ENCODE data around the gene SPNS1. TPM values are rescaled to one million over a fixed set of nuclear protein-coding genes. Genes with fewer than 3 reads are reported as not detected.

Gene SPNS1
- total RNA-seq, 2 experiments from 2014 or later = 11.3 to 12.0 TPM

DNA sequence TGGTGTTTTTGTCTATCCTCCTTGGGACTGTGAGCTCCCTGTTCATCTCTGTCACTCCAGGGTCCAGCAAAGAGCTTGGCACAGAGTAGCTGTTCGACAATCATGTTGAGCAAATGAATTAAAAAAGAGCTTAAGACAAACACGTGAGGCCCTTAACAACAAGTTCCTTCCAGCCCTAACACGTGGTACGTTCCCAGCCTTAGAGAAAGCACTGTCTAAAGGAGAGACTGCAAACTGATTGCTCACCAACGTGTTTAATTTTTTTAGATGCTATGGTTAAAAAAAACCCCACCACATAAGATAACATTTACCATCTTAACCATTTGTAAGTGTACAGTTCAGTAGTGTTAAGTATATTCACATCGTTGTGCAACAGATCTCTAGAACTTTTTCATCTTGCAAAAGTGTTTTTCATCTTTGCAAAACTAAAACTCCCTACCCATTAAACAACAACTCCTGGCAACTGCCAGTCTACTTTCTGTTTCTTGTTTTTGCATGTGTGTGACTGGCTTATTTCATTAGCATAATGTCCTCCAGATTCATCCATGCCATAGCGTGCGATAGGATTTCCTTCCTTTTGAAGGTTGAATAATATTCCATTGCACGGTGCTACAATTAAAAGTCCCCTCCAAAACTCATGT, 38.5 kb downstream of the SPNS1 start:
- H3K9me3 Mint-ChIP-seq = no peaks in the 10 kb centered on the region
- H3K4me1 Mint-ChIP-seq (ENCODE audit: low read depth) = peaks cover 62% of the 10 kb centered on the region
- intact Hi-C loops (cut with micrococcal nuclease) = loop anchor here (1.0 kb wide), 1 partner anchor 8 kb away; no protein-coding TSS in a partner anchor
- ChIA-PET POLR2A (interaction anchor here (0.7 to 1.1 kb wide), 2 partner anchors 23 to 26 kb away, joined by 3 read pairs; no protein-coding TSS in a partner anchor), CTCF (no interaction called here)
- H3K4me3 Mint-ChIP-seq = no peak overlapping the region
- no peaks in the 10 kb centered on the region for H3K27me3 Mint-ChIP-seq
- DNase-seq = peak; percentile 55
- peak overlapping the region; percentile 90 for H3K27ac Mint-ChIP-seq
- no peaks in the 10 kb centered on the region for H3K36me3 Mint-ChIP-seq

DNA sequence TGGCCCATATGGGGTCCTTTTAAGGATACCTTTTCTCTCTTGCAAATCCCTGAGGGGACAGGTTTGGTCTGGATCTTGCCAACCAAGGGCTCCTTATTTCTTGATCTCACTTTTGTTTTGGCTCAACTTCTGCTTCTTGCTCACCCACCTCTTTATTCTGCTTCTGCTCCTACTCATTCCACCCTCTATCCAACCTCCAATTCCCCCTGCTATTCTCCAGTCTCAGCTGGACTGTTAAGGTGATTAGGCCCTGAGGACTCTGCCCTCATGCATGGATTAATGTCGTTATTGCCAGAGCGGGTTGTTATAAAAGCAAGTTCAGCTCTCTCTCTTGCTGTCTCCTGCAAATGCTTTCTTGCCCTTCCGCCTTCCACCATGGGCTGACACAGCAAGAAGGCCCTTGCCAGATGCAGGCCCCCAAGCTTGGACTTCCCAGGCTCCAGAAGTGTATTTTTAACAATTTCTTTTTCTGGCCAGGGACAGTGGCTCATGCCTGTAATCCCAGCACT, 40.0 kb downstream of the SPNS1 start:
- POLR2A ChIA-PET = no interaction called here
- Mint-ChIP-seq H3K4me3 (no peak overlapping the region), H3K4me1 (ENCODE audit: low read depth) (peaks cover 53% of the 10 kb centered on the region), H3K27me3 (no peaks in the 10 kb centered on the region), H3K36me3 (no peaks in the 10 kb centered on the region), H3K27ac (peak overlapping the region; percentile 54), H3K9me3 (no peaks in the 10 kb centered on the region)
- intact Hi-C loops (cut with micrococcal nuclease) = no loop called here
- CTCF ChIA-PET = no interaction called here
- DNase-seq = no peak

DNA sequence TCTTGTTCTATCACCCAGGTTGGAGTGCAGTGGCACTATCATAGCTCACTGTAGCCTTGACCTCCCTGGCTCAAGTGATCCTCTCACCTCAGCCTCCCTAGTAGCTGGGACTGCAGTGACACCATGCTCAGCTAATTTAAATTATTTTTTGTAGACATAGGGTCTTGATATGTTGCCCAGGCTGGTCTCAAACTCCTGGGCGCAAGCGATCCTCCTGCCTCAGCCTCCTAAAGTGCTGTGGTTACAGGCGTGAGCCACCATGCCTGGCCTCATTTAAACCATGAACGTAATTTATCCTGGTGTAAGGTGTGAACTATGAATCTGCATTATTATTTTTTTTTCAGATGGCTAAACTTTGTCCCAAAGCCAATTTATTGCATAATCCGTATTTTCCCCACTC, 47.6 kb downstream of the SPNS1 start:
- DNase-seq = no peak
- H3K36me3 Mint-ChIP-seq = no peaks in the 10 kb centered on the region
- no peaks in the 10 kb centered on the region for H3K27me3 Mint-ChIP-seq
- no peaks in the 10 kb centered on the region for H3K9me3 Mint-ChIP-seq
- POLR2A ChIA-PET = interaction anchor here (1.9 to 2.3 kb wide), 2 partner anchors 32 to 35 kb away, joined by 6 to 9 read pairs; no protein-coding TSS in a partner anchor
- CTCF ChIA-PET = interaction anchor here (1.2 to 2.2 kb wide), 2 partner anchors 11 to 41 kb away, joined by 6 read pairs; no protein-coding TSS in a partner anchor
- intact Hi-C loops (cut with micrococcal nuclease) = loop anchor here (10.0 kb wide), 1 partner anchor 63 kb away; no protein-coding TSS in a partner anchor
- H3K27ac Mint-ChIP-seq = peak overlapping the region; percentile 86
- peaks cover 67% of the 10 kb centered on the region for H3K4me1 Mint-ChIP-seq (ENCODE audit: low read depth)
- no peak overlapping the region for H3K4me3 Mint-ChIP-seq

DNA sequence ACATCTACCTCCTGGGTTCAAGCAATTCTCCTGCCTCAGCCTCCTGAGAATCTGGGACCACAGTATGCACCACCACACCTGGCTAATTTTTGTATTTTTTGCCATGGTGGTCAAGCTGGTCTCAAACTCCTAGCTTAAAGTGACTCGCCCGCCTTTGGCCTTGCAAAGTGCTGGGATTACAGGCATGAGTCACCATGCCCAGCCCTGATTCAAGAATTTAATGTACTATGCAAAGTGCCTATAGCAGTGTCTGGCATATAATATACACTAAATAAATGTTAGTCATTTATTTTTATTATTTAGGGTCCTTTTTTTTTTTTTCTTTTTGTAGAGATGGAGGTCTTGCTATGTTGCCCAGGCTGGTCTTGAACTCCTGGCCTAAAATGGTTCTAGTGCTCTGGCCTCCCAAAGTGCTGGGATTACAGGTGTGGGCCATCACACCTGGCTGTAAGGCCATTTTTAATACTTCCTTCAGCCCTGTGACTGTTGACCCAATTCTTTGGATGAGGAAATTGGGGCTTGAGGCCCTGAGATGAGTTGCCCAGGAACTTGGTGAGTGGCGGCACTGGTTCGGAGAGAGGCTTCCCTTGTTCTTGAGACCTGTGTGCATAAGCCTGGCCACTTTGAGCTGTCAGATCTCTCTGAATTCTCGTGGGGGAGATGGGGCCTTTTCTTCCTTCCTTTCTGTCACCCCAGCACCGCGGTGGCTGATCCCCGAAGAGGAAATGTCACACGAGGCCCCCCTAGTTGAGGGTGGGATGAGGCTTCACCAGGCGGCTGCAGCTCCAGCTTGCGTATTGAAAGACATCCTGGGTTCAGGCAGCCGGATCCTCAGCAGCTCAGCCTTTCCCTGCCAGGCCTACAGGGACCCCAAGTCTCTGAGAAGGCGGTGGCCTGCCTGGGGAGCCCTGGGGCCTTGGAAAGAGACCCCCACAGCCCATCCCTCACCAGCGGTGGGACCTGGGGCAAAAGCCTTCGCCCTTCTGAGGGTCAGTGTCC, 49.0 kb downstream of the SPNS1 start:
- peak overlapping the region; percentile 45 for H3K27ac Mint-ChIP-seq
- no peaks in the 10 kb centered on the region for H3K9me3 Mint-ChIP-seq
- intact Hi-C loops (cut with micrococcal nuclease) = loop anchor here (10.0 kb wide), 1 partner anchor 61 kb away; no protein-coding TSS in a partner anchor
- no peaks in the 10 kb centered on the region for H3K36me3 Mint-ChIP-seq
- CTCF ChIA-PET = interaction anchor here (1.2 to 2.1 kb wide), 2 partner anchors 42 to 50 kb away, joined by 3 to 5 read pairs; partner anchors contain the start of gene SPNS1
- DNase-seq = no peak
- H3K4me1 Mint-ChIP-seq (ENCODE audit: low read depth) = peaks cover 68% of the 10 kb centered on the region
- no peaks in the 10 kb centered on the region for H3K27me3 Mint-ChIP-seq
- POLR2A ChIA-PET = no interaction called here
- H3K4me3 Mint-ChIP-seq = no peak overlapping the region

DNA sequence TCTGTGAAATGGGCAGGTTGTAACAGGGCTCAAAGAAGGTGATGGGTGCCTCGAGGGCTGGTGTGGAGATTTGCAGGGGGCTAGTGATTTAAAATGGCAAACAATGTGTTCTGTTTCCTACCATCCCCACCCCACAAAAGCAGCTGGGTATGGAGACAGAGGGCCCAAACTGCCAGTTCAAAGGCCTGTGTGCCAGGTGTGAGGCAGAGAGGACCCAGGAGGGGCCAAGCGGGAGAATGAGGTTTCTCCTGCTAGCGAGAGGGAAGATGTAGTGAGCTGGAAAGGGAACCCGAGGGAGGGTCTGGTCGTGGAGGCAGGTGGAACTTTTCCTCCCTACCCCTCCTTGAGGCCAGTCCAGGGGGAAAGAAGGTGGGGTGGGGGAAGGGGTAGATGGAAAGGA, 49.7 kb downstream of the SPNS1 start:
- Mint-ChIP-seq H3K4me3 (no peak overlapping the region), H3K27ac (peak overlapping the region; percentile 50), H3K4me1 (ENCODE audit: low read depth) (peaks cover 75% of the 10 kb centered on the region), H3K36me3 (no peaks in the 10 kb centered on the region), H3K27me3 (no peaks in the 10 kb centered on the region), H3K9me3 (no peaks in the 10 kb centered on the region)
- intact Hi-C loops (cut with micrococcal nuclease) = loop anchor here (10.0 kb wide), 1 partner anchor 61 kb away; no protein-coding TSS in a partner anchor
- no peak for DNase-seq
- ChIA-PET POLR2A (no interaction called here), CTCF (interaction anchor here (0.6 to 2.1 kb wide), 3 partner anchors 43 to 67 kb away, joined by 3 to 5 read pairs (median 4); partner anchors contain the start of gene SPNS1)

DNA sequence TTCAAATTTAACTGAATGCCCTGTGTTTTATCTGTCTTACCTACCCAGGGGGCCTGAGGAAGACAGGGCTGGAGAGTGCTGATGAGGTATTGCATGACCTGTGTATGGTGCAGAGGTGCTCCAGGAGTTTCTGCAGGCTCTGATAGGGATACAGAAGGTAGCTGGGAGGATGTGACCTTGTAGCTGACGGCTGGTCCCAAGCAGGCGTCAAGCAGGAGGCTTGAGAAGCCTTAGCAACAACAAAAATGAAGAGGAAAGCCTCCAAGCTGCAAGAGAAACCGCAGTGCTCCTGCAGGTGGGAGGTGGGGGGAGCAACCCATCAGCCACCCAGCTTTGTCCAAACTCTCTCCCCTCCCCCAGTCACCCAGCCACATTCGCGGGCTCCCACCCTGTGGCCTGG, 50.6 kb downstream of the SPNS1 start:
- Mint-ChIP-seq H3K9me3 (no peaks in the 10 kb centered on the region), H3K27me3 (no peaks in the 10 kb centered on the region), H3K27ac (peak overlapping the region; percentile 10), H3K36me3 (no peaks in the 10 kb centered on the region), H3K4me1 (ENCODE audit: low read depth) (peaks cover 76% of the 10 kb centered on the region), H3K4me3 (no peak overlapping the region)
- intact Hi-C loops (cut with micrococcal nuclease) = loop anchor here (10.0 kb wide), 1 partner anchor 60 kb away; no protein-coding TSS in a partner anchor
- POLR2A ChIA-PET = no interaction called here
- CTCF ChIA-PET = interaction anchor here (2.1 kb wide), 1 partner anchor 51 kb away, joined by 5 read pairs; the partner anchor contains the start of gene SPNS1
- DNase-seq = no peak

DNA sequence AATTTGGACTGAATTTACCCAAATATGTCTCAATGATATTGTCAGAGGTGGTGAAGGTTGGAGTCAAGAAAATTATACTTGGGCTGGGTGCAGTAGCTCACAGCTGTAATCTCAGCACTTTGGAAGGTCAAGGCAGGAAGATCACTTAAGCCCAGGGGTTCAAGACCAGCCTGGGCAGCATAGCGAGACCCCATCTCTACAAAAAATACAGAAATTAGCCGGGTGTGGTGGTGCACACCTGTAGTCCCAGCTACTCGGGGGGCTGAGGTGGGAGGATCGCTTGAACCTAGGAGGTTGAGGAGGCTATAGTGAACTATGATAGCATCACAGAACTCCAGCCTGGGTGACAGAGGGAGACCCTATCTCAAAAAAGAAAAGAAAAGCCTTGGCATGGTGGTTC, 51.2 kb downstream of the SPNS1 start:
- DNase-seq = no peak
- H3K4me3 Mint-ChIP-seq = no peak overlapping the region
- H3K27me3 Mint-ChIP-seq = no peaks in the 10 kb centered on the region
- ChIA-PET CTCF (no interaction called here), POLR2A (no interaction called here)
- intact Hi-C loops (cut with micrococcal nuclease) = loop anchor here (10.0 kb wide), 1 partner anchor 59 kb away; no protein-coding TSS in a partner anchor
- no peaks in the 10 kb centered on the region for H3K9me3 Mint-ChIP-seq
- peak overlapping the region; percentile 10 for H3K27ac Mint-ChIP-seq
- H3K4me1 Mint-ChIP-seq (ENCODE audit: low read depth) = peaks cover 76% of the 10 kb centered on the region
- H3K36me3 Mint-ChIP-seq = no peaks in the 10 kb centered on the region

DNA sequence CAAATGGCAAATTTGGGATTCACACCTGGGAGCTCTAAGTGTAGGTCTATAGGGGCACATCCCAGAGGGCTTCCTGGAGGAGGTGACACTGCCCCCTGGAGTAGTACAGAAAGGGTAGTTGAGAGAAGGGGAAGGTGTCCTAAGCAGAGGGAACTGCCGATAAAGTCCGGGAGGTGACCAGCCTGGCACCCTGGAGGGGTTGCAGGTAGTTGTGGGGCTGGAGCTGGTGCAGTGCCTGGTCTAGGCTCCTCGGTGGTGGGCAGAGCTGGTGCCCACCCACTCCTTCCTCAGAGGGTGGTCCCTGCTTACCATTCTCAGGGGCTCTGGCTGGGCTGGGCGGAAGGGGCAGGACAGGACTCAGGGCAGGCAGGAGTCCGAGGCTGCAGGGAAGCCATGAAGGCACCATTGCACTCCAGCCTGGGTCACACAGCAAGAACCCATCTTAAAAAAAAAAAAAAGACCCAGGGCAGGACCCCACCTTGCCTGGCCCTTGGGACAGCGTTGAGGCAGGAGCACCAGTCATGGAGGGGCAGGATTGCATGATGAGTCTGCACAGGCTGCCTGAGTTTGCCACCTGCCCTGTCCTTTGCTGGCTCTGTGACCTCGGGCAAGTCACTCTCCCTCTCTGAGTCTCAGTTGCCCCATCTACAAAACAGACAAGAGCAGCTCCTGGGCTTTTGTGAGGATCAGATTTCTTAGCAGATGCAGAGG, 54.0 kb downstream of the SPNS1 start:
- intact Hi-C loops (cut with micrococcal nuclease) = loop anchor here (1.0 to 10.0 kb wide), 2 partner anchors 7 to 56 kb away; no protein-coding TSS in a partner anchor
- Mint-ChIP-seq H3K4me3 (no peak overlapping the region), H3K27me3 (no peaks in the 10 kb centered on the region), H3K4me1 (ENCODE audit: low read depth) (peaks cover 52% of the 10 kb centered on the region), H3K27ac (peak overlapping the region; percentile 78), H3K36me3 (no peaks in the 10 kb centered on the region), H3K9me3 (no peaks in the 10 kb centered on the region)
- POLR2A ChIA-PET = interaction anchor here (1.1 to 2.7 kb wide), 7 partner anchors 8 to 54 kb away, joined by 3 to 29 read pairs (median 4); partner anchors contain the start of genes LAT and SPNS1
- CTCF ChIA-PET = interaction anchor here (1.3 to 1.8 kb wide), 2 partner anchors 8 to 51 kb away, joined by 3 to 5 read pairs; no protein-coding TSS in a partner anchor
- no peak for DNase-seq

DNA sequence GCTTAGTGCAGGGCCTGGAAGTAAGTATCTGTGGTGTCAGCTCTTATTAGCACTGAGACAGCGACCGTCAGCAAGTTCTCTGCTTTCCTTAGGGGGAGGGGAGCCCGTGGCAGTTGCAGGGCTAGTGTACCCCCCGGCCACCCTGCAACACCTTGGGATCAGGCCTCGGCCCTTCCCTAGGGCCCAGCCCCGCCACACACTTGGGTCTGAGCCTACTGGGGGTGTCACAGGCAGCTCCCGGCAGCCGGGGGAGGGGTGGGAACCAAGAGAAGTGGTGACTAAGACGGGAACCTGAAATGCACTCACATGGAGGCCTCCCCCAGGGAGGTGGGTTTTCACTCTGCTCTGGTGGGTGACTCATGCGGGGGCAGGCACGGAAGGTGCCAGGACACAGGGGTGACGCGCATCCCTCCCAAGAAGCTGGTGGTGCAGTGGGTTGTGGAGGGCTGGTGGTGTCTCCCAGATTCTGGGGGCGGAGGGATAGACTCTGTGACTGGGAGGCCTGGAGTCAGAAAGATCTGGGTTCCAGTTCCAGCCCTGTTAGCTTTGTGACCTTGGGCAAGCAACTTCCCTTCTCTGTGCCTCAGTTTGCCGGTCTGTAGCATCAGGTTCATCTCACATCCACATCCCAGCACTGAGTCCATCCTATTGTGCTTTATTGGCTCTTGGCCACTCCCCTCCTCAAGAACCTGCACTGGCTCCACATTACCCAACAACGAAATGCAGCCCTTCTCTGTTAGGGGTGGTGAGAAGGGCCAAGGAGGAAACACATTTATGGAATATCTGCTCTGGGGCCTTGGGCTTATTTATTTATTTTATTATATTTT, 54.8 kb downstream of the SPNS1 start:
- ChIA-PET CTCF (interaction anchor here (1.3 to 1.8 kb wide), 2 partner anchors 9 to 52 kb away, joined by 3 to 5 read pairs; no protein-coding TSS in a partner anchor), POLR2A (interaction anchor here (1.1 to 2.7 kb wide), 7 partner anchors 9 to 55 kb away, joined by 3 to 29 read pairs (median 4); partner anchors contain the start of genes LAT and SPNS1)
- H3K4me3 Mint-ChIP-seq = peak overlapping the region; percentile 23
- H3K36me3 Mint-ChIP-seq = no peaks in the 10 kb centered on the region
- H3K27me3 Mint-ChIP-seq = no peaks in the 10 kb centered on the region
- peaks cover 44% of the 10 kb centered on the region for H3K4me1 Mint-ChIP-seq (ENCODE audit: low read depth)
- peak; percentile 96 for DNase-seq
- no peaks in the 10 kb centered on the region for H3K9me3 Mint-ChIP-seq
- peak overlapping the region; percentile 78 for H3K27ac Mint-ChIP-seq
- intact Hi-C loops (cut with micrococcal nuclease) = loop anchor here (1.0 to 10.0 kb wide), 2 partner anchors 8 to 55 kb away; no protein-coding TSS in a partner anchor

DNA sequence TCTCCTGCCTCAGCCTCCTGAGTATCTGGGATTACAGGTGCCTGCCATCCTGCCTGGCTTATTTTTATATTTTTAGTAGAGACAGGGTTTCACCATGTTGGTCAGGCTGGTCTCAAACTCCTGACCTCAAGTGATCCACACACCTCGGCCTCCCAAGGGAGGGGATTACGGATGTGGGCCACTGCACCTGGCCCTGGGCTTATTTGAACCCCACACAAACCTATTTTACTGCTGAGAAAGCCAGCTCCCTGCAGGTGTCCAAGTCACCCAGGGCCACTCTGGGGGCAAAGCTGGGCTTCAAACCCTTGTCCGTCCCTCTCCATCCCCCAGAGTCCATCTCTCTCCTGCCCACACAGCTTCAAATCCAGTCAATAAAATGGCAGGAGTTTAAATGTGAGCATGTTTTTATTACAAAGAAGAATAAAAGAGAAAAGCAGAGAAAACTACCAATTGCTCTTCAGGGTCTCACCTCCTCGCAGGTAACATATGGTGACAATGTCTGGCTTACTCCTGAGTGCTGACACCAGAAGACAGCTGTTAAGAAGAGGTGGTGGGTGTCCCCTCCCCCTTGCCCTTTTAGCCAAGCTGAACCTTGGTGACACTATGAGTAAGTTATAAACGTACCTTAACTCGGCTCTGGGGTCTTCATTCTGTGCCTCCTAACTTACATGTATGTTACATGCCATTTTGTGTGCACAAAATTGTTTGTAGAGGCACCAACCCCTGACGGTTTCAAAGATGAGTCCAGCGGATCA, 55.7 kb downstream of the SPNS1 start:
- POLR2A ChIA-PET = interaction anchor here (0.5 to 2.7 kb wide), 7 partner anchors 10 to 107 kb away, joined by 3 to 29 read pairs (median 4); partner anchors contain the start of genes LAT and SPNS1
- Mint-ChIP-seq H3K4me3 (no peak overlapping the region), H3K36me3 (no peaks in the 10 kb centered on the region), H3K27me3 (no peaks in the 10 kb centered on the region), H3K9me3 (no peaks in the 10 kb centered on the region), H3K27ac (no peak overlapping the region), H3K4me1 (ENCODE audit: low read depth) (peaks cover 36% of the 10 kb centered on the region)
- CTCF ChIA-PET = interaction anchor here (1.5 to 1.8 kb wide), 2 partner anchors 10 to 49 kb away, joined by 4 to 5 read pairs; no protein-coding TSS in a partner anchor
- no peak for DNase-seq
- intact Hi-C loops (cut with micrococcal nuclease) = no loop called here

Data from activated CD4-positive, alpha-beta memory T cell treated with anti-CD3 and anti-CD28 coated beads for 36 hours (primary cell).